ENCODE data around the gene ARIH2. TPM values are rescaled to one million over a fixed set of nuclear protein-coding genes. Genes with fewer than 3 reads are reported as not detected.

The ARIH2 gene
- total and polyA plus RNA-seq, 9 of the 15 experiments (the other 6 are each of a cell fraction or from before 2014, with no cell fraction given) = 27.0 to 120 (median 108) TPM

GRCh38 chr3:48929358-48930035 is 10.9 kb downstream of the ARIH2 start:
- BruUV-seq (replicated peaks) = no TSS peak
- in situ Hi-C loops (cut with MboI) (no loop called here), intact Hi-C loops (cut with micrococcal nuclease) (no loop called here)
- Histone ChIP-seq H3K79me2 (ENCODE audit: control insufficient read depth, insufficient read depth, low read length) (peaks cover 93% of the 10 kb centered on the region), H4K20me1 (replicated peaks; ENCODE audit: control insufficient read depth, insufficient read depth, low read length) (peaks cover 14% of the 10 kb centered on the region), H3K4me2 (ENCODE audit: insufficient read depth, low read length) (no peak overlapping the region), H2AFZ (ENCODE audit: low read depth, low read length) (no peak overlapping the region), H3K9me1 (ENCODE audit: control insufficient read depth, insufficient read depth, low read length) (peaks cover 3% of the 10 kb centered on the region), H3K27ac (ENCODE audit: extremely low read depth, low read depth, low read length) (no peak overlapping the region), H3K27me3 (ENCODE audit: control insufficient read depth in 2 of 2, insufficient read depth in 2 of 2, low read length in 2 of 2) (no peaks in the 10 kb centered on the region), H3K4me3 (no peak overlapping the region), H3K36me3 (ENCODE audit: control insufficient read depth, insufficient read depth, low read length) (peaks cover 78% of the 10 kb centered on the region), H3K9ac (ENCODE audit: insufficient read depth in 1 of 2, low read depth in 2 of 2, low read length in 2 of 2) (no peak overlapping the region), H3K9me3 (replicated peaks; ENCODE audit: control insufficient read depth, insufficient read depth, low read depth, low read length) (no peaks in the 10 kb centered on the region), H3K4me1 (replicated peaks in 1 of 2; ENCODE audit: control insufficient read depth in 2 of 2, insufficient read depth in 2 of 2, low read length in 2 of 2) (peaks cover 0 to 14% of the 10 kb centered on the region in 2 experiments; a peak in 4 of 5 replicates)
- ATAC-seq (no peak), FAIRE-seq (no peak), DNase-seq (ENCODE audit: extremely low read depth in 1 of 4, low spot score in 3 of 4) (no peak)
- ChIA-PET CTCF (ENCODE audit: low intra/inter-chr PET ratio) (interaction anchor here (0.6 kb wide), 1 partner anchor 95 kb away, joined by 3 read pairs; no protein-coding TSS in a partner anchor), POLR2A (interaction anchor here (0.6 to 3.6 kb wide), 3 partner anchors 10 to 169 kb away, joined by 3 to 25 read pairs (median 5); partner anchors contain the start of gene ARIH2)
- 85% methylated on average over 3 of the region's 3 CpGs for WGBS (ENCODE audit: insufficient coverage, low coverage, missing lambda C conversion rate)
- TF ChIP-seq FOXK2 (conservative IDR thresholded peaks at IDR 0.05 in 1 of 2, IDR thresholded peaks at IDR 0.05 in 1 of 2; ENCODE audit: low read depth in 2 of 2) = no peak
- no peak for TF ChIP-seq ZNF316 (IDR thresholded peaks at IDR 0.05)
- TF ChIP-seq CHD2 (IDR thresholded peaks at IDR 0.05; ENCODE audit: low read depth, low read length) = no peak
- TF ChIP-seq ZNF184 (CRISPR knock-in tag; IDR thresholded peaks at IDR 0.05) = no peak
- TF ChIP-seq L3MBTL2 (IDR thresholded peaks at IDR 0.05) = no peak
- TF ChIP-seq NUFIP1 (IDR thresholded peaks at IDR 0.05; ENCODE audit: partially characterized antibody) = no peak
- no peak for TF ChIP-seq SMAD4 (CRISPR knock-in tag; conservative IDR thresholded peaks at IDR 0.05)
- no peak for TF ChIP-seq DIDO1 (tag; IDR thresholded peaks at IDR 0.05; ENCODE audit: low read depth)
- no peak for TF ChIP-seq CHAMP1 (IDR thresholded peaks at IDR 0.05)
- no peak for TF ChIP-seq PHF21A (IDR thresholded peaks at IDR 0.05; ENCODE audit: borderline replicate concordance, low read depth)
- no peak for TF ChIP-seq SRF (CRISPR knock-in tag; IDR thresholded peaks at IDR 0.05)
- TF ChIP-seq KLF10 (CRISPR knock-in tag; IDR thresholded peaks at IDR 0.05) = no peak
- no peak for TF ChIP-seq MEF2D (tag; conservative IDR thresholded peaks at IDR 0.05; ENCODE audit: low read depth)
- TF ChIP-seq THRB (CRISPR knock-in tag; conservative IDR thresholded peaks at IDR 0.05) = no peak
- TF ChIP-seq ZBTB26 (CRISPR knock-in tag; IDR thresholded peaks at IDR 0.05) = no peak
